ENCODE data around the gene EFNA1.
"Not testable (repeated sequence)": the region's sequence is repeated elsewhere in the genome, so short reads cannot be mapped to it uniquely, and the experiment has no call there.

Gene EFNA1

DNA sequence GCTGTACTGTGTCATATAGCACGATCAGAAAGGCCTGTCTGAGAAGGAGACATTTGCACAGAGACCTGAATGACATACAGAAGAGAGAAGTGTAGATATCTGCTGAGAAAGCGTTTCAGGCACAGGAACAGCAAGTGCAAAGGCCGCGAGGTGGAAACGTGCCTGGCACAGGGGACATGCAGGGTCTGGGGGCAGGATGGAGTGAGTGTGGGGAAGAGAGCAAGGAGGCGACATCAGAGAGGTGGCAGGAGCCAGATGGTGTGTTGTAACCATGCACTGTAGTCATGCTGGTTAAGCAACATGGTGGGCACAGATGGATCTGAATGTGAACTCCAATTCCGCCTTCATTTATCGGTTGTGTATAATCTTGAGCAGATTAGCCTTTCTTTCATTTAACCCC, 32.5 kb downstream of the EFNA1 start:
- DNase-seq, result no peak

DNA sequence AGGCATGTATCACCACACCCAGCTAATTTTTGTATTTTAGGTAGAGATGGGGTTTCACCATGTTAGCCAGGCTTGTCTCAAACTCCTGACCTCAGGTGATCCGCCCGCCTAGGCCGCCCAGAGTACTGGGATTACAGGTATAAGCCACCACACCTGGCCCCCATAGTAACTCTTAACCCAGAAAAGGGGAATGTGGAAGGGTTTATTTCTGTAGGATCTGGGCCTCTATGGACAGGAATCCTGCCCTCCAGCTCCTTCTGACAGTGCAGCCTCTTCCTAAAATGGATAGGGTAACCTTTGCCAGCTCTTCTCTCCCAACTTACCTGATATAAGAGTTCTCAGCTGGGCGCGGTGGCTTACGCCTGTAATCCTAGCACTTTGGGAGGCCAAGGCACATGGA, 35.0 kb downstream of the EFNA1 start:
- DNase-seq, result not testable (repeated sequence)

DNA sequence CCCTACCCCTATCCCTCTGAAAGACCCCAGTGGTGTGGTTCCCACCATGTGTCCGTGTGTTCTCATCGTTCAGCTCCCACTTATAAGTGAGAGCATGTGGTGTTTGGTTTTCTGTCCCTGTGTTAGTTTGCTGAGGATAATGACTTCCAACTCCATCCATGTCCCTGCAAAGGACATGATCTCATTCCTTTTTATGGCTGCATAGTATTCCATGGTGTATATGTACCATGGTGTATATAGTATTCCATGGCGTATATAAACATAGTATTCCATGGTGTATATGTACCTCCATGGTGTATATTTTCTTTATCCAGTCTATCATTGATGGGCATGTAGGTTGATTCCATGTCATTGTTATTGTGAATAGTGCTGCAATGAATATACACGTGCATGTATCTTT, 36.1 kb downstream of the EFNA1 start:
- not testable (repeated sequence) for DNase-seq

DNA sequence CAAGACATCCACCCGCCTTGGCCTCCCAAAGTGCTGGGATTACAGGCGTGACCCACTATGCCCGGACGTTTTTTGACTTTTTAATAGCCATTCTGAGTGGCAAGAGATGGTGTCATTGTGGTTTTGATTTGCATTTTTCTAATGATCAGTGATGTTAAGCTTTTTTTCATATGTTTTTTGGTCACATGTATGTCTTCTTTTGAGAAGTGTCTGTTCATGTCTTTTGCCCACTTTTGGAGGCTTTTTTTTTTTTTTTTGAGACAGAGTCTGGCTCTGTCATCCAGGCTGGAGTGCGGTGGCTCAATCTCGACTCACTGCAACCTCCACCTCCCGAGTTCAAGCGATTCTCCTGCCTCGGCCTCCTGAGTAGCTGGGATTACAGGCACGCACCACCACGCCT, 36.9 kb downstream of the EFNA1 start:
- DNase-seq, result not testable (repeated sequence)

DNA sequence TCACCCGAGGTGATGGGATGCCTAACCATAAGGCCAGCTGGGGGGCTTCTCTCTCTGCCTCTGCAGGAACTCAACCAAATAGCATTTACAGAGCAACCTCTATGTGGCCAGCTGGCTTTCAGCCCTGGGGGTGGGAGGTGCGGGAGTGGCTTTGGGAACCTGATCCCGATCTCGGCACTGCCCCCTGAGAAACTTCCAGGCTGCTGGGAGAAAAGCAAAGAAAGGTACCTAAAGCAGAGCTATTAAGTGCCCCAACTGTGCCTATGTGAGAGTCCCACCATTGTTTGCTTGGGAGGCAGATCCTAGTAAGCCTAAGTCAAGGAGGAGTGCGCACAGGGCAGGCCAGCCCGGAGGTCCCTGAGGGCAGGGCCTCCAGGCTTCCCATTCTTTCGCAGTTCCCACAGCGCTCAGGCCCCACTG, 38.4 kb downstream of the EFNA1 start:
- DNase-seq, result no peak

DNA sequence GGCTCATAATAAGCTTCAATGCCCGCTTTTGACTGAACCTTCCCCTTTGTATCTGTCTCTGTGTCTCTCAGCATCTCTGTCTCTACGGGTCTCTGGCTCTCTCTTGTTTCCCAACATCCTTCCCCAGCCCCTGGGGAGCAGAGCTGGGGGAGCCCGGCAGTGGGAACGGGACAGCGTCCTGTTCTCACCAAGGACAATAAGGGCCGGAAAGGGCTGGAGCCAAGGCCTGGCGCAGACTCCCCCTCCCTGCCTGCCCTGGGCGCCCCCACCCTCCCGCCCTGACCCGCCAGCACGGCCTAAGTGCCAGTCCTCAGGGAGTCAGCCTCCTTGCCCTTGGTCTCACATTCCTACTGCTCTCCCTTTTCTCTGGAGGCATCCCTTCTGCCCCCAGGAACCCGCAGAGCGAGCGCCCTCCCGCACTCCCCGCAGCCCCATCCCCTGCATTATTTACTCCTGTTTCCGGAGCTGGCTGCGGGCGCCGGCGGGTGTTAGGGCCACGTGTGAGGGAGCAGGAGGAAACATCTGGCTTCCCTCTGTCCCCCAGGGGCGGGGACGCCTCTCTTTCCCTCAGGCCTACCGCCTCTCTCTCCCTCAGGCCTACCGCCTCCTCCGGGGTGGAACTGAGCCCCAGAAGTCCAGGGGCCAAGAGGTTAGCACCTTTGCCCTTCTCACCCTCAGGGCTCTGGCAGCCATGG, 38.9 kb downstream of the EFNA1 start:
- DNase-seq, result no peak

DNA sequence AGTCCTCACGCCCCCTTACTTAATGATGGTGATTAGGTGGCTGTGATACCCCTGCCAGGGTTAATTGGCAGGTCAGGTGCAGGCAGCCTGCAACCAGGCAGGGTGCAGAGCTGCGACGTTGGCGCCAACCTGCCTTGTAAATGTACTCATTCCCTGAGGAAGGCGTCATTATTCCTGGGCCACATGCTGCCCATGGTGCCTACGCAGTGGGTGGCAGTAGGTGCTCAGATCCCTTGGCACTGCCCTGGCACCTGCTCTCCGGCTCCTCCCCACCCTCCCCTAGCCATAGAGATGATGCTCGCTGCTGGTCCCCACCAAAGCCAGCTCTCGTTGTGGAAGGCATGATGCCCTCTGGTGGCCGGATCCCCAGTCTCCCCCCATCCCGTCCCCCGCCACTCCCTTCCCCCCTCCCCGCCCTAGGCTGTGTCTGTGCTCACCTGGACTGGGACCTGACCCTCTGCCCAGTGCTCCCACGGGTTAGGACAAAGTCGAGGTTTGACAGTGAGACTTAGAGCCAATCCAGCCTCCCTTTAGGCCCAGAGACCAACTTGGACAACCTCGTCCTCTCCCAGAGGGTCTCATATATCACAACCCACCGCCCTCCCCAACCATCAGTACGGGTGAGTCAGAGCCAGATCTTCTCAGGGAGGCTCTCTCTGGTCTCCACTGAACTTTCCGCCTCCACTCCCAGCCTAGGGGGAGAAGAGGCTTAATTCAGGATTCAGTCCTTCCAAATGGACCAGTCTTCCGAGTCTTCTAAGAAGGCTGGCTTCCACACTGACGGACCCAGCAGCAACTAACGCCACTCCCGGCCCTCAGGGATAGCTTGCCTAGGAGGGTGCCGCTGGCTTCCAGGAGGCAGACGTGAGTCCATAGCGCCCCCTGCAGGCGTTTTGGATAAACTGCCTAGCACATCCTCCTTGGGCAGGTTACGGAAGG, 39.8 kb downstream of the EFNA1 start:
- DNase-seq, result peak; percentile 91

DNA sequence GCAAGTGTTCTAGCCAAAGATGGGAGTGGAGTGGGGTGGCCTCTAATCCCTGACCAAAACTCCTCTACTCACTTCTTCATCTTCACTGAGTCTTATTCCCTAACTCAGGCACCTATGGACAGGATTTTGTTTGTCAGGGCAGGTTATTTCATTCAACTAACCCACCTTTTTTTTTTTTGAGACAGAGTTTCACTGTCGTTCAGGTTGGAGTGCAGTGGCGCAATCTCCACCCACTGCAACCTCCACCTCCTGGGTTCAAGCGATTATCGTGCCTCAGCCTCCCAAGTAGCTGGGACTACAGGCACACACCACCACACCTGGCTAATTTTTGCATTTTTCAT, 40.4 kb downstream of the EFNA1 start:
- DNase-seq, result not testable (repeated sequence)

DNA sequence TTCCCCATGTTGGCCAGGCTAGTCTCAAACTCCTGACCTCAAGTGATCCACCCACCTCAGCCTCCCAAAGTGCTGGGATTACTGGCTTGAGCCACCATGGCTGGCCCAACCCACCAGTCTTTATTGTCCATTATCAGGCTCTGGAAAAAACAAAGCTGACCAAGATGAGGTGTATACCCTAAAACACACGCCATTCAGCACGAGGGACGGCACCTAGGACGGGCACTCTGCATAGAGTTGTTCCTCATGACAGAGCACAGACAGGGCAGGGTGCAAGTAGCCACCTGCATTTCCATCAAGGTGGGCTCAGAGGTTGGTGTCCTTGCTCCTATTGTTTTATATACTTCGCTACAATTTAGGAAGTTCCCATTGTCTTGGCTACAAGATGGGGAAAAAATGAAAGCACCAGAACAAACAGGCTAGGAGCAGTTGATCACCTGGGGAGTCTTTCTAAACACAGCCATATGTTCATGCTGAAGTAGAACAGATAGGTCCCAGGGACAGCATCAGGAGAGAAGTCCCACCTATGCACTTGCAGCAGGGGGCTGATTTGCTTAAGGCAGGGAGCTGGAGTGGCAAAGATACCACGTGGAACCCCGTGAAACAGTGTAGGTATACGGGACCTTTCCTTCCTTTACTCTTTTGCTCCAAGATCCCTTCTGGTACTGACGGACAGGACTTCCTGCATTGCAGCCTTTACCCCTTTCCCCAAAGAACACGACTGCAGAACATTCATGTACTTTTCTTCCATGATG, 41.0 kb downstream of the EFNA1 start:
- DNase-seq, result no peak

DNA sequence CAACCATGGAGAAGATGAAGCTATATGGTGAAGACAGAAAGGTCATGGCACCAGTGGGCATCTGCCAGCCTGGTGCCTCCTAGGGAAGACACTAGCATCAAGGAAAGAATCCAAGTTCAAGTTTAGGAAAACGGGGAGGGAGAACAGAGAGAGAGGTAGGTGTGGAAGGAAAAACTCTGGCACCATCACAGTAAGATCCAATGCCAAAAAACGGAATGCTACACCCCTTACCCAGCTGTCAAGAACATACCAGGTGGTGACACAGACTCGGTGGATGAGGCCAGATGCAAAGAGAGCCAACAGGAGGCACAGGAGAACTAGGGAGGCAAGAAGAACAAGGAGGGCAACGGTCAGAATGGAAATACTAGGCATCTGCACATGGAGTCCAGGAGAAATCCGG, 41.9 kb downstream of the EFNA1 start:
- DNase-seq, result no peak

DNA sequence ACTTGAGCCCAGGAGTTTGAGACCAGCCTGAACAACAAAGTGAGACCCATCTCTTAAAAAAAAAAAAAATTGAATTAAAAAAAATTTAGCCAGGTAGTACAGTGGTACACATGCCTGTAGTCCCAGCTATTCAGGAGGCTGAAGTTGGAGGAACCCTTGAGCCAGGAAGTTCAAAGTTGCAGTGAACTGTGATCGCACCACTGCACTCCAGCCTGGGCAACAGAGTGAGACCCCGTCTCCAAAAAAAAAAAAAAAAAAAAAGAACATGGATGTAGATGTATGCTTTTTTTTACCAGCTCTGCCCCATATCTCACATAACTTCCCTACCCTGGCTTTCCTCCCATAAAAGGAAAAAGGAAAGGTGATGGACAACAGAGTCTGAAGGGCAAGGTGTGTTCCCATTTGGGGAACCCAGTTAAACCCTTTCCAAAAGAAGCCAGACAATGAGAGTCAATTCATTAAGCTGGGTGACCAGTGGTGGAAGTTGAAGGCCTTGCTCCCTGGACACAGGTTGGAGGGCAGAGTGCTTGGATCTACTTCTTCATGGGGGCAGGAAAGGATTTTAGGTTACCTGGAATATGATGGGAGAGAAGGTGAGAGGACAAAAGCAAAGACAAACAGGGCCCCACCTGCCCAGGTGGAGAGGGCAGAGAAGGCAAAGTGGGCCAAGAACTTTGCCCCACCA, 42.6 kb downstream of the EFNA1 start:
- DNase-seq, result no peak

DNA sequence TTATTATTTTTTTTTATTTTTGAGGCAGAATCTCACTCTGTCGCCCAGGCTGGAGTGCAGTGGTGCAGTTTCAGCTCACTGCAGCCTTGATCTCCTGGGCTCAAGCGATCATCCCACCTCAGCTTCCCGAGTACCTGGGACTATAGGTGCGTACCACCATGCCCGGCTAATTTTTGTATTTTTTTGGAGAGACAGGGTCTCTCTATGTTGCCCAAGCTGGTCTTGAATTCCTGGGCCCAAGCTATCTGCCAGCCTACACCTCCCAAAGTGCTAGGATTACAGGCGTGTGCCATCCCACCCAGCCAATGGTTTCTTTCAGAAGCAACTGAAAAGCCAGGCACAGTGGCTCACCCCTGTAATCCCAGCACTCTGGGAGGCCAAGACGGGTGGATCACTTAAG, 43.1 kb downstream of the EFNA1 start:
- no peak for DNase-seq

DNA sequence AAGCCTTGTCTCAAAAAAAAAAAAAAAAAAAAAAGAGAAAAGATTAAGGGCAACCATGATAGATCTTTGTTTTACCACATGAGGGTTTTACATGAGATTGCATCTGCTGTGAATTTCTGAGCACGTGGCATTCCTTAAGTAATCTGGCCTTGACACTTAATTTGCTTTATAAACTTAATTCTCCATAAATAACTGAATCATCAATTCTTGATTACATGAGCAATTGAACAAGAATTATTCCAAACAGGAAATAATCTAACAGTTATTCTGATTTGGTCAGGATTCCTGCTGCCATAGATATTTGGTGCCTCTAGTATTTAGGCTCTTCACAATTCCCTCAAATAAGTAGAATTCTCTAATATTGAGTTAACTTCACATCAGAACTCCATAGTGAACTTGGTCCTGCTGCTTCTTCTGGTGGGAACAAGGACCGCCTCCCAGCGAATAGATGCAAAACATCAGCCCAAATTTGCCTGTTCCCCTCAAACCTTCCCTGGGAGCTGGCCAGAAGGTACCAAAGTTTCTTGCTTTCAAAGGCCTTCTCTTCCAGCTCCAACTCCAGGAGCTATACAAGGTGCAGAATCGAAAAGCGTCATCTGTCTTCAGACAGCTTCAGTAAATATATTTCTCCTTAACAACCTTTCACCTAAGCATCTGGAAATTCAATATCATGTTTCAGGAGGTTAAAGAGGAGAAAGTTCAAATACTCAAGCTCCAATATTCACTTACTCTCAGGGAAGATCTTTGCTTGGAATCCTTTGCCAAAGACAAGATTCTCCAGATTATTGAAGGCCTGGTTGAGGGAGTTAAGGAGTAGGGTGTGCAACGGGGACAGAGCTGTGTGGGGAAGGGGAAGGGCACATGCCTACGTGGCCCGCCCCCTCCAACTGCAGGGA, 44.4 kb downstream of the EFNA1 start:
- no peak for DNase-seq

DNA sequence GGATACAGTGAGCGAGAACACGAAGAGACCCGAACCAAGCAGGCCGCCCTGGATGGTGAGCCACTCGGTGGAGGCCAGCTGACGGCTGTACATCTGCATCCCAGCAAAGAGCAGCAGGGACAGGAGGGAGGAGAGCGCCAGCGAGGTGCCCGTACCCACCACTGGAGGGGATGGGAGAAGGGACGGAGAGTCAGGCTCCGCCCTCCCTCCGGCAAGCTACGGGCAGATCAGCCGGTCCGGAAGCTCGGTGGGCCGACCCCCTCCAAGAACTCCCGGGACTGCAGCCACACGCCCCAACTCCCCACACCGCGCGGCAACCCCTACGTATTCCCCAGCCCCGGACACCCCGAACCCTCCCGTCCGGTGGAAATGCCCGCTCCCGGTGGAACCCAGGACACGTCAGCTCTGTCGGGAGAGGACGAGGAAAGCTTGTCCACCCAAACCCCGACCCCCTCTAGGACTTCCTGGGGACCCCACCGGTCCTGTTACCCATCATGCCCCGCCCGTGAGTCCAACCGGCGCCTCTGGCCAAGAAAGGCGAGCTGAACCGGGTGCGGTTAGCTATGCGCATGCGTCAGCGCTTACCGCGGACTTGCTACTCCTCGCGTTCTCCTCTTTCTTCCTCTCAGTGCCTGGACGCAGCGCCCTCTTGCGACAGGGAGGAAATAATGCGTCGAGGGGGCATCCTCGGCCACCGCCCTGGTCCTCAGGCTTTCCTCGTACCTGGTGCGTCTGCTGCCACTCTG, 45.2 kb downstream of the EFNA1 start, which contains the start of gene KRTCAP2:
Gene KRTCAP2 (minus strand): TSS at position 573 of the 746 bp plus-strand sequence. CDS start 80 bp downstream, at position 493.
- DNase-seq, result peak; percentile 97

DNA sequence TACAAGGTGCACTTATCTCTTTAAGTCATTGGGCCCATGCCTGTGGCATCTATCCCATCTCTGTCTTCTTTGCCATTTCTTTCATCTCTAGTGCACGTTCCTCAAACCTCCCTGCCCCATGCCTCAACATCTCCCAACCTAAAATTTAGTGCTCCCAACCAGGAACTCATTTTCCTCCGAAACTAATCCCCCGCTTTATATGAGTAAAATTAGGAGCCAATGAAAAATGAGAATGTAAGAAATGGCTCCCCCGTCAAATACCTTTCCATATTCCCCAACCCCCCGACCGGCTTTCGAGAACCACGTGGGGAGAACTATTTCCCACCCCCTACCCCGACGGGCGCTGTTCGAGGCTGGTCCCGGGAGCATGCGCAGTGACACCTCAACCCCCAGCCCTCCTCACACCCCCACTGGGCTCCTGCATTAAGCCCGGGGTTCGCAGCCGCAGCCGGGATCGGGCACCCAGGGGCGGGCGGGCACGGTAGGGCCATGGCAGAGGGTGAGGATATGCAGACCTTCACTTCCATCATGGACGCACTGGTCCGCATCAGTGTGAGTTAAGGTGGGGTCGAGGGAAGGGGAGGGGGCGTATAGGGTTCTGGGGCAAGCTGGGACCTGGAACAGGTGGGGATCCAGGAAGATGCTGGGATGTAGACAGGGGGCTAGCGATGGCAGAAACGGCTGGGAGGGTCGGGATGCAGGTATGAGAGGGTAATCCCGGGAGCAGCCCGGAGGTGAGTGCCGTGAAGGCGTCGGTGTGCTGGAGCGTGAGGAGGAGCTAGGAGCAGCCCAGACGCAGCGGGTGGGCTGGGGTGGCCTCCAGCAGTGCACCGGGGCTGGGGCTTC, 46.0 kb downstream of the EFNA1 start, which contains the start of gene TRIM46:
Gene TRIM46 (plus strand): TSS at position 372 of the 846 bp plus-strand sequence. CDS start 118 bp downstream, at position 490.
- peak; percentile 85 for DNase-seq

DNA sequence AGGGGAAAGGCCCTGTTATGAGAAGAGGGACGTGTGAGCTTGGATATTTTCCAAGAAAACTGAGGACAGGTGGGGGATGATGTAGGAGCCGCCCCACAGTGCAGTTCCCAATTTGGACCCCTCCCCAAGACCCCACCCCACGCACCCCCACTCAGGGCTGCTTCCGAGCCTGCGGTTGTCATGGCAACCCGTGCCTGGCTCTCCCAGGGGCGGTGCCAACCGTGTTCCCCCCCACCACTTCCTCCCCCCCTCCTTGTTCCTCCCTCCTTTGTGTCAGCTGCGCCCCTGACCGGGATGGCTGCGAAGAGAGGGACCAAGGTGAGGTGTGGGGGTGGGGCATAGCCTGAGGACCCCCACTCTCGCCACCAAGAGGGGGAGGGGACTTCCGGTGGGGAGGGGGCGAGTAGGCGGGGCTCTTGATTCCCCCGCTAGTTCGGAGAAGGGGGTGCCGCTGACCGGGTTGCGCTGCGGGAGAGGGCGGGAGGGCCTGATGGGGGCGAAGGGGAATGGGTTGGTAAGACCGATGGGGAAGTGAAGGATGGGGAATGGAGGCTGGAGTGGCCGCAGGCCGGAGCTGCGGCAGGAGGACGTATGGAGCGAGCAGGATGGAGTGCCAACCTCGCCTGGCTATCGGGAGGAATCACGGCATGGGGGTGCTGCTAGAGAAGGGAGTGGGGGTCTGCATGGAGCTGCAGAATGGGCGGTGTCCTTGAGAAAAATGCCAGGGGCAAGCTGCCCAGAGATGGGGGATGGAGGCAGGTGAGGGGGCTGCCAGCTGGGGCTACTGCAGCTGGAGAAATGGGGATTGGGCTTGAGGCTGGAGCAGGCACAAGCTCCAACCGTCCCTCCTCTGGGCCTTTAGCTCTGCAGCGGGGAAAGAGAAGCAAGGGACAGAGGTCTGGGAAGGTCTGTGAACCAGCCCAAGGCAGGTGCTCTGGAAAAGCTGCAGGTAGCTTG, 46.9 kb downstream of the EFNA1 start:
- peak; percentile 68 for DNase-seq

DNA sequence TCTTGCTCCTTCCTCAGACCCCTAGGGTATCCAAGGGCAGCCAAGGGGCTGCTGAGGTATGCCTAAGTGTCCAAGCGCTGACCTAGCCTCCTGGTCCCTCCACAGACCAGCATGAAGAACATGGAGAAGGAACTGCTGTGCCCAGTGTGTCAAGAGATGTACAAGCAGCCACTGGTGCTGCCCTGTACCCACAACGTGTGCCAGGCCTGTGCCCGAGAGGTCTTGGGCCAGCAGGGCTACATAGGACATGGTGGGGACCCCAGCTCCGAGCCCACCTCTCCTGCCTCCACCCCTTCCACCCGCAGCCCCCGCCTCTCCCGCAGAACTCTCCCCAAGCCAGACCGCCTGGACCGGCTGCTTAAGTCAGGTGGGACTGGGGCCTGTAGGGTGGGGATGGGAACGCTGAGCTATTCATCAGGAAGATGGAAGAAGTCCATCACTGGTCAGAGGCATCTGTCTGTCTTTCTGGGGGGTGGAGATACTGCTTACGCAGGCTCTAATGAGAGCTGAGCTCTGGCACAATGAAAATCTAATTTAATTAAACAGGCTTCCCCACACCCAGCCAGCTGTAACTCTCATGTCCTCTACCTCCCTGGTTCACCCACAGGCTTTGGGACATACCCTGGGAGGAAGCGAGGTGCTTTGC, 47.7 kb downstream of the EFNA1 start:
- no peak for DNase-seq

DNA sequence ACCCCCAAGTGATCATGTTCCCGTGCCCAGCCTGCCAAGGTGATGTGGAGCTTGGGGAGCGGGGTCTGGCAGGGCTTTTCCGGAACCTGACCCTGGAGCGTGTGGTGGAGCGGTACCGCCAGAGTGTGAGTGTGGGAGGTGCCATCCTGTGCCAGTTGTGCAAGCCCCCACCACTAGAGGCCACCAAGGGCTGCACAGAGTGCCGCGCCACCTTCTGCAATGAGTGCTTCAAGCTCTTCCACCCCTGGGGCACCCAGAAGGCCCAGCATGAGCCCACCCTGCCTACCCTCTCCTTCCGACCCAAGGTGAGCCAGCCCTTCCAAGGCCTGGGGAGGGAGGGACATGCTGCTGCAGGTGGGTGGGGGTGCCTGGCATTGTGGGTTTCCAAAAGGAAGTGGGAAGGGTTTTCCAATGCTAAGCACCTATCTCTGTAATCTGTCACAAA, 48.3 kb downstream of the EFNA1 start:
- DNase-seq, result peak; percentile 49

All from activated CD4-positive, alpha-beta T cell treated with anti-CD3 and anti-CD28 coated beads, Interleukin-2, Interleukin-6, amounts not matched to agents 100 ng/mL and 50 ng/mL, durations not matched to agents 16 hours and 8 hours (primary cell).